ENCODE measurements around the gene FAM13A. TPM values are rescaled to one million over a fixed set of nuclear protein-coding genes. Genes with fewer than 3 reads are reported as not detected.

The FAM13A gene
- polyA plus RNA-seq, 1 of the 3 experiments (the other 2 are of a cell fraction), result 0.67 TPM

DNA sequence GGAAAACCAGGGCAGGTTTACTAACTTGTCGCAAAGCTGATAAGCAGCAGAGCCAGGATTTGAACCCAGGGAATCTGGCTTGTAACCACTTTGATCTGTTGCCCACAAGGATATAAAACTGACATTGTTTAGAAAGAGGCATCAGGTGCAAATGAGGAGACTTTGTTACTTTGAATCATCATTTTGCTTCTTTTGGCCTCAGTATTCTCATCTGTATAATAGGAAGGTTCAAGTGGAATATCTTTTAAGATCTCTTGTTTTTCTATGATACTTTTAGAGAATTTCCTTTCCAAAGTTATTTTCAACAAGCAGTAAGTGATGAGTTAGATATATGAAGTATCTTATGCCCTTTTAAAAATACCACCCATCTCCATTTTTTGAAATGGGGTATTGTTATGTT lies 301.5 kb downstream of the FAM13A start:
- H3K9me3 ChIP-seq, result no peaks in the 10 kb centered on the region
- H3F3A ChIP-seq (replicated peaks; ENCODE audit: insufficient read depth), result no peaks in the 10 kb centered on the region
- H2AFZ ChIP-seq (ENCODE audit: low read depth), result no peak overlapping the region
- H3K9ac ChIP-seq, result no peak overlapping the region
- H3K9me2 ChIP-seq, result no peaks in the 10 kb centered on the region
- 96% methylated on average over 1 of the region's 1 CpG for WGBS (ENCODE audit: low lambda C conversion rate)
- H3K4me2 ChIP-seq, result no peak overlapping the region
- no peaks in the 10 kb centered on the region for H3K27me3 ChIP-seq (ENCODE audit: insufficient read depth)
- no peaks in the 10 kb centered on the region for H4K20me1 ChIP-seq (ENCODE audit: insufficient read depth)
- POLR2A ChIA-PET, result no interaction called here
- H3K79me2 ChIP-seq (ENCODE audit: insufficient read depth), result no peaks in the 10 kb centered on the region
- H3K27ac ChIP-seq (ENCODE audit: low read depth in 2 of 2, low read length in 1 of 2), result no peak overlapping the region
- no peak for DNase-seq
- H3K4me3 ChIP-seq (ENCODE audit: low read depth in 2 of 2, low read length in 1 of 2), result no peak overlapping the region
- no peak for TF ChIP-seq GABPA (IDR thresholded peaks at IDR 0.05; ENCODE audit: low read depth)
- CTCF ChIA-PET, result no interaction called here
- peaks cover 0 to 15% of the 10 kb centered on the region in 2 experiments; a peak in 2 of 4 replicates for H3K4me1 ChIP-seq (ENCODE audit: control insufficient read depth in 1 of 2, insufficient read depth in 2 of 2, low read depth in 1 of 2, low read length in 1 of 2)
- no peaks in the 10 kb centered on the region for H3K36me3 ChIP-seq (replicated peaks in 1 of 2; ENCODE audit: control insufficient read depth in 1 of 2, insufficient read depth in 2 of 2, low read length in 1 of 2)

DNA sequence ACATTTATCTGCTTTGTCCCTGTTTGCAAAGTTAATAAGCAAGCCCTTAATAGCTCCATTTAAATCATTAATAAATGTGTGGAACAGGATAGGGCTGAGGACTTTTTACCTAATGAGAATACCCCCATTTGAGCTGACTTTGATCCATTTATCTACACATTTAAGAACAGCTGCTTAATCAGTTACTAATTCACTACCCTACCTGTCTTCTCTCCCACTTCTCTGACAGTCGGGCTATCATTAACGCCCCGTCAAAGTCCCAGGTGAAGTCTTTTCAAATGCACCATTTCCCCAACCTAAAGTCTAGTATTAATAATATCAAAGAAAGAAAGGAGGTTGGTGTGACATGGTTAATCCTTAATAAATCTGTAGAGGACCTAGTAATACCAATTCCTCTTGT lies 302.2 kb downstream of the FAM13A start:
- Histone ChIP-seq H3K4me3 (ENCODE audit: low read depth in 2 of 2, low read length in 1 of 2) (no peak overlapping the region), H3K9me3 (no peaks in the 10 kb centered on the region), H4K20me1 (ENCODE audit: insufficient read depth) (no peaks in the 10 kb centered on the region), H3K9me2 (no peaks in the 10 kb centered on the region), H3K9ac (no peak overlapping the region), H3K79me2 (ENCODE audit: insufficient read depth) (no peaks in the 10 kb centered on the region), H3K4me1 (ENCODE audit: control insufficient read depth in 1 of 2, insufficient read depth in 2 of 2, low read depth in 1 of 2, low read length in 1 of 2) (peaks cover 0 to 14% of the 10 kb centered on the region in 2 experiments; a peak in 2 of 4 replicates), H3K27ac (ENCODE audit: low read depth in 2 of 2, low read length in 1 of 2) (no peak overlapping the region), H3F3A (replicated peaks; ENCODE audit: insufficient read depth) (no peaks in the 10 kb centered on the region), H3K4me2 (no peak overlapping the region), H3K36me3 (replicated peaks in 1 of 2; ENCODE audit: control insufficient read depth in 1 of 2, insufficient read depth in 2 of 2, low read length in 1 of 2) (no peaks in the 10 kb centered on the region), H2AFZ (ENCODE audit: low read depth) (no peak overlapping the region), H3K27me3 (ENCODE audit: insufficient read depth) (no peaks in the 10 kb centered on the region)
- CTCF ChIA-PET, result interaction anchor here (1.0 to 1.1 kb wide), 2 partner anchors 18 to 64 kb away, joined by 3 to 4 read pairs; no protein-coding TSS in a partner anchor
- DNase-seq, result no peak
- WGBS (ENCODE audit: low lambda C conversion rate), result 93% methylated on average over 3 of the region's 3 CpGs
- TF ChIP-seq MXI1 (IDR thresholded peaks at IDR 0.05; ENCODE audit: low read depth, low read length) (no peak), MEF2A (IDR thresholded peaks at IDR 0.05; ENCODE audit: borderline replicate concordance, low read depth) (no peak), YY1 (IDR thresholded peaks at IDR 0.05; ENCODE audit: low read depth) (no peak), ELF1 (IDR thresholded peaks at IDR 0.05) (no peak), TEAD4 (IDR thresholded peaks at IDR 0.05; ENCODE audit: borderline replicate concordance, insufficient read depth) (no peak), GATA2 (CRISPR knock-in tag; IDR thresholded peaks at IDR 0.05) (no peak), CHD2 (IDR thresholded peaks at IDR 0.05; ENCODE audit: low read length, partially characterized antibody) (no peak), SMC3 (IDR thresholded peaks at IDR 0.05; ENCODE audit: low read depth, low read length) (no peak), NRF1 (IDR thresholded peaks at IDR 0.05; ENCODE audit: low read depth, low read length) (no peak), NFIC (IDR thresholded peaks at IDR 0.05; ENCODE audit: borderline replicate concordance) (no peak), JUND (IDR thresholded peaks at IDR 0.05) (no peak), RXRA (IDR thresholded peaks at IDR 0.05; ENCODE audit: borderline replicate concordance, low read depth) (no peak), EP300 (IDR thresholded peaks at IDR 0.05; ENCODE audit: borderline replicate concordance in 1 of 2, low read depth in 1 of 2, low read length in 1 of 2) (no peak), FOSL2 (IDR thresholded peaks at IDR 0.05; ENCODE audit: borderline replicate concordance, low read depth) (no peak), EZH2phosphoT487 (IDR thresholded peaks at IDR 0.05; ENCODE audit: borderline replicate concordance, low read depth) (no peak)
- TF ChIP-seq, protein P1, sequence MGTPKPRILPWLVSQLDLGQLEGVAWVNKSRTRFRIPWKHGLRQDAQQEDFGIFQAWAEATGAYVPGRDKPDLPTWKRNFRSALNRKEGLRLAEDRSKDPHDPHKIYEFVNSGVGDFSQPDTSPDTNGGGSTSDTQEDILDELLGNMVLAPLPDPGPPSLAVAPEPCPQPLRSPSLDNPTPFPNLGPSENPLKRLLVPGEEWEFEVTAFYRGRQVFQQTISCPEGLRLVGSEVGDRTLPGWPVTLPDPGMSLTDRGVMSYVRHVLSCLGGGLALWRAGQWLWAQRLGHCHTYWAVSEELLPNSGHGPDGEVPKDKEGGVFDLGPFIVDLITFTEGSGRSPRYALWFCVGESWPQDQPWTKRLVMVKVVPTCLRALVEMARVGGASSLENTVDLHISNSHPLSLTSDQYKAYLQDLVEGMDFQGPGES (IDR thresholded peaks at IDR 0.05; ENCODE audit: low read depth, low read length), result no peak
- TF ChIP-seq, protein P2, sequence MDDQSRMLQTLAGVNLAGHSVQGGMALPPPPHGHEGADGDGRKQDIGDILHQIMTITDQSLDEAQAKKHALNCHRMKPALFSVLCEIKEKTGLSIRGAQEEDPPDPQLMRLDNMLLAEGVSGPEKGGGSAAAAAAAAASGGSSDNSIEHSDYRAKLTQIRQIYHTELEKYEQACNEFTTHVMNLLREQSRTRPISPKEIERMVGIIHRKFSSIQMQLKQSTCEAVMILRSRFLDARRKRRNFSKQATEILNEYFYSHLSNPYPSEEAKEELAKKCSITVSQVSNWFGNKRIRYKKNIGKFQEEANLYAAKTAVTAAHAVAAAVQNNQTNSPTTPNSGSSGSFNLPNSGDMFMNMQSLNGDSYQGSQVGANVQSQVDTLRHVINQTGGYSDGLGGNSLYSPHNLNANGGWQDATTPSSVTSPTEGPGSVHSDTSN (IDR thresholded peaks at IDR 0.05), result no peak
- TF ChIP-seq, protein P3, sequence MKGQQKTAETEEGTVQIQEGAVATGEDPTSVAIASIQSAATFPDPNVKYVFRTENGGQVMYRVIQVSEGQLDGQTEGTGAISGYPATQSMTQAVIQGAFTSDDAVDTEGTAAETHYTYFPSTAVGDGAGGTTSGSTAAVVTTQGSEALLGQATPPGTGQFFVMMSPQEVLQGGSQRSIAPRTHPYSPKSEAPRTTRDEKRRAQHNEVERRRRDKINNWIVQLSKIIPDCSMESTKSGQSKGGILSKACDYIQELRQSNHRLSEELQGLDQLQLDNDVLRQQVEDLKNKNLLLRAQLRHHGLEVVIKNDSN (IDR thresholded peaks at IDR 0.05; ENCODE audit: borderline replicate concordance, low read depth), result no peak
- TF ChIP-seq, protein P4, sequence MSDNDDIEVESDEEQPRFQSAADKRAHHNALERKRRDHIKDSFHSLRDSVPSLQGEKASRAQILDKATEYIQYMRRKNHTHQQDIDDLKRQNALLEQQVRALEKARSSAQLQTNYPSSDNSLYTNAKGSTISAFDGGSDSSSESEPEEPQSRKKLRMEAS (IDR thresholded peaks at IDR 0.05; ENCODE audit: low read depth), result no peak
- TF ChIP-seq, protein P5, sequence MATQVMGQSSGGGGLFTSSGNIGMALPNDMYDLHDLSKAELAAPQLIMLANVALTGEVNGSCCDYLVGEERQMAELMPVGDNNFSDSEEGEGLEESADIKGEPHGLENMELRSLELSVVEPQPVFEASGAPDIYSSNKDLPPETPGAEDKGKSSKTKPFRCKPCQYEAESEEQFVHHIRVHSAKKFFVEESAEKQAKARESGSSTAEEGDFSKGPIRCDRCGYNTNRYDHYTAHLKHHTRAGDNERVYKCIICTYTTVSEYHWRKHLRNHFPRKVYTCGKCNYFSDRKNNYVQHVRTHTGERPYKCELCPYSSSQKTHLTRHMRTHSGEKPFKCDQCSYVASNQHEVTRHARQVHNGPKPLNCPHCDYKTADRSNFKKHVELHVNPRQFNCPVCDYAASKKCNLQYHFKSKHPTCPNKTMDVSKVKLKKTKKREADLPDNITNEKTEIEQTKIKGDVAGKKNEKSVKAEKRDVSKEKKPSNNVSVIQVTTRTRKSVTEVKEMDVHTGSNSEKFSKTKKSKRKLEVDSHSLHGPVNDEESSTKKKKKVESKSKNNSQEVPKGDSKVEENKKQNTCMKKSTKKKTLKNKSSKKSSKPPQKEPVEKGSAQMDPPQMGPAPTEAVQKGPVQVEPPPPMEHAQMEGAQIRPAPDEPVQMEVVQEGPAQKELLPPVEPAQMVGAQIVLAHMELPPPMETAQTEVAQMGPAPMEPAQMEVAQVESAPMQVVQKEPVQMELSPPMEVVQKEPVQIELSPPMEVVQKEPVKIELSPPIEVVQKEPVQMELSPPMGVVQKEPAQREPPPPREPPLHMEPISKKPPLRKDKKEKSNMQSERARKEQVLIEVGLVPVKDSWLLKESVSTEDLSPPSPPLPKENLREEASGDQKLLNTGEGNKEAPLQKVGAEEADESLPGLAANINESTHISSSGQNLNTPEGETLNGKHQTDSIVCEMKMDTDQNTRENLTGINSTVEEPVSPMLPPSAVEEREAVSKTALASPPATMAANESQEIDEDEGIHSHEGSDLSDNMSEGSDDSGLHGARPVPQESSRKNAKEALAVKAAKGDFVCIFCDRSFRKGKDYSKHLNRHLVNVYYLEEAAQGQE (IDR thresholded peaks at IDR 0.05; ENCODE audit: low read depth, low read length), result no peak
- POLR2A ChIA-PET, result no interaction called here
